22Rv1 (cell line): Measurements from ENCODE around the gene GFOD1.

ENCODE experiments used
- H3K27ac ChIP-seq: fragments of 450-650 bp; 2 replicates; pipeline ENCODE4 v1.5.1; 2017
- ZFX ChIP-seq: fragments of 450-650 bp; IDR thresholded peaks from 2 replicates; pipeline ENCODE4 v1.6.1; 2017; ENCODE audit warnings: antibody characterized with exemption, borderline replicate concordance
- TF ChIP-seq, protein P1 (sequence below): fragments of 450-650 bp; IDR thresholded peaks from 2 replicates; pipeline ENCODE4 v1.5.1; 2017; ENCODE audit warnings: mild to moderate bottlenecking

Gene GFOD1

DNA sequence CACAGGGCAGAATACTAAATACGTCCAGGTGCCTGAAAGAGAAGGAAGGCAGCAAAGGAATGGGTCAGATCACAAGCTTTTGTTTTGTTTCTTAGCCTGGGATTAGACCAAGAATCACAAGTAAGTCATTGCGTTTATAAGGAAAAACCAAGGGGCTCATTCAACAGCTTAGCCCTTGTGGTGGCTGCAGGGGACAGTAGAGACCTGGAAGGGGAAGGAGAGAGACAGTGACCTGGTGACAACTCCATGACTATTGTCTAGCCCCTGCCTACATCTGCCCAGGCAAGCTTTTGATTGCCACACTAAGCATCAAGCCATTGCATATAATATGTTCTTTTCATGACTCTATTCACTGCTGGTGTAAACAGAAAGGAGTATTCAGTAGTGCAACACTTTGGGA, 128.9 kb downstream of the GFOD1 start:
- TF ChIP-seq, protein P1, sequence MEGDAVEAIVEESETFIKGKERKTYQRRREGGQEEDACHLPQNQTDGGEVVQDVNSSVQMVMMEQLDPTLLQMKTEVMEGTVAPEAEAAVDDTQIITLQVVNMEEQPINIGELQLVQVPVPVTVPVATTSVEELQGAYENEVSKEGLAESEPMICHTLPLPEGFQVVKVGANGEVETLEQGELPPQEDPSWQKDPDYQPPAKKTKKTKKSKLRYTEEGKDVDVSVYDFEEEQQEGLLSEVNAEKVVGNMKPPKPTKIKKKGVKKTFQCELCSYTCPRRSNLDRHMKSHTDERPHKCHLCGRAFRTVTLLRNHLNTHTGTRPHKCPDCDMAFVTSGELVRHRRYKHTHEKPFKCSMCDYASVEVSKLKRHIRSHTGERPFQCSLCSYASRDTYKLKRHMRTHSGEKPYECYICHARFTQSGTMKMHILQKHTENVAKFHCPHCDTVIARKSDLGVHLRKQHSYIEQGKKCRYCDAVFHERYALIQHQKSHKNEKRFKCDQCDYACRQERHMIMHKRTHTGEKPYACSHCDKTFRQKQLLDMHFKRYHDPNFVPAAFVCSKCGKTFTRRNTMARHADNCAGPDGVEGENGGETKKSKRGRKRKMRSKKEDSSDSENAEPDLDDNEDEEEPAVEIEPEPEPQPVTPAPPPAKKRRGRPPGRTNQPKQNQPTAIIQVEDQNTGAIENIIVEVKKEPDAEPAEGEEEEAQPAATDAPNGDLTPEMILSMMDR = no peak
- TF ChIP-seq ZFX = no peak
- H3K27ac ChIP-seq = no peak overlapping the region

DNA sequence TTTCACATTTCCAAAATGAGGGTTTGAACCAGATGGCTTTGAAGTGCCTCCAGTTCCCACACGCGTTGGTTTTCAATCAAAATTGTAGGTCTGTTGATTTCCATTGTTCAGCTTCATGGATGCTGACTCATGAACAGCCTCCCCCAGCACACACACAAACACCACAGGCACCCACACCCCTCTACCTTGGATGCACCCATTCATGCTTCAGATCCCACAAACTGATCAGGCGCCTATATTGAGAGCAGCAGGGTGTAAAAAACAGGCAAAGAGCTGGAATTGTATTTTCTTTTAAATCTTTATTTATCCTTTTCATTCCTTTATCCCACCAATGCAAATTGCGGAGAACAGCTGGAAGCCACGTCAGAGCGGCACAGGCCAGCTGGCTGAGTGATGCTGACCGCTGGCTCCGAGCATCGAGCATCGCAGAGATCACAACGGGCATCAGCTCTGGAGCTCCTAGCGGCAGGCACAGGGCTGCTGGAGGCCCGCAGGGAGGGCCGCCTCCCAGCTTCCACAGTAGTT, 129.8 kb downstream of the GFOD1 start:
- no peak for TF ChIP-seq ZFX
- TF ChIP-seq, protein P1 = no peak
- H3K27ac ChIP-seq = no peak overlapping the region

DNA sequence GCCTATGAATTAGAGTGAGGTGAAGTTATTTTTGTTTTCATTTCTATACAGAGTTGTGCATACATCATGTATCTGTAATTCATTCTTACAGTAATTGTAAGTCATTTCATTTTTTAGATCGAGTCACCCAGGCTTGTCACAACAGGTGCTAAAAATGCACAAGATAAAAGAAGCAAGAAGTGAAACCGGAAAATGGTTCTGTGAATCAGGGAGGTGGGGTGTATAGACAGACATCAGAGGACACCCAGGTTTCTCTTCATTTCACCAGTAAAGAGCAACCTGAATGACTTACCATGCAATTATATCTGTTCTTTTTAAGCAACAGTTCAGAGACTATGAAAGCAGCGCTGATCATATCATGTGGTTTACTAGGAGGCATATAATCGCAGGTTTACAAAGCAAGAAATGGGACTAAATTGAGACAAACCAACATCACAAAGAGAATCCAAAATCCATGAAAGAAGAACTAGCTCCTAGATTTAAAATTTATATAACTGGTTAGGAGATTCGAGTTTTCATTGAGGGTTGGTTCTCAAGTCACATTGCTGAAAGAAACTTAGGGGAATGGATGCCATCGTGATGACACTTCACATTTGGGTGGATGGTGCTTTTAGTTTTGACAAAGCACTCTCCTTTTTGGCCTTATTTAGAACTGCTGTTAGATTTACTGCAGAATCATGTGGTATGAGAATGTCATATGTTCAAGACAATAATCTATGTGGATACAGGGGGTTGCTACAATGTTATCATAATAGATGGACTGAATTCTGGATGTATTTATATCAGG, 131.2 kb downstream of the GFOD1 start:
- no peak overlapping the region for H3K27ac ChIP-seq
- TF ChIP-seq, protein P1 = no peak
- TF ChIP-seq ZFX = no peak

DNA sequence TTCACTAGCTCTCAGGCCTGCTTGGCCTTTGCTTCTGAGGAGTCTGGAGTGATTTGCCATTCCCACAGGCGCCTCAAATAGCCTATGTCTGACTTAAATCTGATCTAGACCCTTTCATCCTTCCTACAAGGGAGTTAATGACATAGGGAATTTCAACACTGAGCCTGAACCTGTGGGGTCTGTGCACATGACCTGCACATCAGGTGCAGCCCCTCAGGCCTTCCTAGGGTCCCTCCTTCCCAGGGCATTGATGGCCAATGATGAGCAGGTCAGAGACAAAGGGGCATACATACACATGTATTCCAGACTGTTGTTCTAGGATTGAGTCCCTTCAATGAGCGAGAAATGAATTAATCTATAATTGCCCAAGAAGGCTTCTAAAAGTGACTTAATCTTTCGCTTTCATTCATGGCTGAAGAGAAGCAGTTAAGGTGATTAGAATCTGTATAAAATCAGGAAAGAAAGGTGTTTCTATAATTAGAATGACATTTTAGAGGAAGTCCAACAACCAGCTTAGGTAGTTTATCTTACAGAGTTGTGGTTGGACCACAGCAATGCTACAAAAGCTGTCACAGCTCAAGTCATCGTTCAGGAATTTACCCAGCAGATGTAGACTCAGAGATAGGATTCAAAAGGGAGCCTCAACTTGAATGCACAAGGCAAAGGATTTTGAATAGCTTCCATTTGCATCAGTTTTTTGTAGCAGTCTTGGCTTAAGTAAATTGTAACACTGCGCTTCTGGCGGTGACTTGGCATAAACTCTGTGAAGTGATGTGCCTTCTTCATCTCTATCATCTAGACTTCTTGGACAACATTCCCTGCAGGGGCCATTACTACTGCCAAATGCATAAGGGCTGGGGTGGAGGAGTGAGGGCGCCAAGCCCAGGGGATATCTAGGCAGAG, 132.1 kb downstream of the GFOD1 start:
- TF ChIP-seq ZFX = no peak
- TF ChIP-seq, protein P1 = no peak
- no peak overlapping the region for H3K27ac ChIP-seq

DNA sequence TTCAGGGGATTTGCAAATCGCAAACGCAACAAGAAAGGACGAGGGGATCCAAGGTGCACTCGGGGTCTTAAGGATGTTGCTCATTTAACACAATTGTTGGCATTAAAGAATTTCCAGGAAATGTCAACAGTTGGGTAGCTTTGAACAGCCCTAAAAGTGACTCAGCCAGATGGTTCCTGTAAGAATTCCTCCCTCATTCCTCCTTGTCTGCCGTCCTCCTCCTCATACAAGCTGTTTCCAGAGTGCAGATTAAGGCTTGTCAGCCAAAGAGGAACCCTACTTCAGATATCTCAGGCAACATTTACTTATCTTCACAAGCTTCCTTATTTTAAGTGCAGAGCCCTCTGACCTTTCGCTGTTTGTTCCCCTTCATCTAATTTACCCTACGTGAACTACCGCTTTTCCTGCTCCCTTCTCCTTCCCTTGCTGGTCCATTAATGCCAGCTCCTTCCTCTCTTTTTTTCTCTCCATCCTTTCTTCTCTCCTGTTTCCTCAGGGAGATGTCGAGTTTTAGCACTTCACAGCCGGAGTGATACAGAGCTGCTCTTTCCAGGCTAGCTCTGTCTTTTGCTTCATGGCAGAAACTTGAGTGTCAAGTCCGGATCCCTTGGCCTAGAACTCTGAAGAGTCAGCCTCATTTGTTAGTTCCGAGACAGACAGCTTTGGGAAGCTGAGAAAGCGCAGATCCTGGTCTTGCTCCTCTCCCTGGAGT, 132.9 kb downstream of the GFOD1 start:
- no peak for TF ChIP-seq ZFX
- TF ChIP-seq, protein P1 = no peak
- H3K27ac ChIP-seq = no peak overlapping the region

DNA sequence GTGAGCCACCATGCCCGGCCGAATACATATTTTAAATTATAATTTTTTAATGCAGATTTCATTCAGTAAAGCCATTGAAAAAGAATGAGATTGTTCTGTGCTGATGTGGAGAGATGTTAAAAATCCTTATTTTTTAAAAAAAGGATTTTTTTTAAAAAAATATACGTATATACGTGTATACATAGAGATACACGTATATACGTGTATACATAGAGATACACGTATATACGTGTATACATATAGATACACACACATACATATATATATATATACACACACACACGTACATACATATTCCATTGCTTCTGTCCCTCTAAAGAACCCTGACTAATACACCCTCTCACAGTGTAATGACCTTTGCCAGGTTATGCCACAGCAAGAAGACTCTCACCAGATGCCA, 135.2 kb downstream of the GFOD1 start:
- H3K27ac ChIP-seq = no peak overlapping the region
- TF ChIP-seq, protein P1 = no peak
- TF ChIP-seq ZFX = no peak
